CD4-positive, alpha-beta memory T cell (primary cell): ENCODE results near the gene EFCAB9. TPM values are rescaled to one million over a fixed set of nuclear protein-coding genes. Genes with fewer than 3 reads are reported as not detected.
"Not testable (repeated sequence)": the region's sequence is repeated elsewhere in the genome, so short reads cannot be mapped to it uniquely, and the experiment has no call there.

ENCODE experiments used
- CTCF ChIA-PET: fragments of 350-600 bp; sonication (Branson Sonifier 250); formaldehyde crosslinking; loops from one replicate; lab custom pipeline; 2021; ENCODE audit warnings: inconsistent platforms; ENCODE audit not compliant: partially characterized antibody; lab: Charles Lee
- POLR2A ChIA-PET: fragments of 350-600 bp; sonication (Branson Sonifier 250); formaldehyde crosslinking; loops from one replicate; lab custom pipeline; 2021; ENCODE audit not compliant: partially characterized antibody; lab: Charles Lee
- DNase-seq, 5 donors: peaks; one replicate each; pipeline versions ENCODE4 v3.0.0 to v3.0.0-alpha.2; 2020 to 2022; ENCODE audit warnings: mixed read lengths in 1 of 5
- H3K27ac ChIP-seq: one replicate; pipeline ENCODE4 v1.7.0; 2013; ENCODE audit warnings: low read depth, low read length
- H3K27me3 ChIP-seq: 2 replicates; pipeline ENCODE4 v1.7.0; 2013; ENCODE audit warnings: mild to moderate bottlenecking, low read length, moderate library complexity; ENCODE audit not compliant: insufficient read depth
- H3K36me3 ChIP-seq: 2 replicates; pipeline ENCODE4 v1.7.0; 2013; ENCODE audit warnings: mild to moderate bottlenecking, low read length, moderate library complexity; ENCODE audit not compliant: insufficient read depth
- H3K4me1 ChIP-seq: 2 replicates; pipeline ENCODE4 v1.7.0; 2013; ENCODE audit warnings: mild to moderate bottlenecking, low read length, moderate library complexity; ENCODE audit not compliant: insufficient read depth
- H3K4me3 ChIP-seq, 2 donors: one replicate each; pipeline ENCODE4 v1.7.0; 2013; ENCODE audit warnings: low read length in 2 of 2, mild to moderate bottlenecking in 1 of 2
- H3K9me3 ChIP-seq, 2 donors: one replicate each; pipeline ENCODE4 v1.7.0; 2013; ENCODE audit warnings: low read length in 2 of 2, control low read depth in 1 of 2; ENCODE audit not compliant: control insufficient read depth in 1 of 2
- H3K27ac Mint-ChIP-seq, 7 donors: one replicate each; pipeline ENCODE4 v1.8.0; 2020 to 2021; ENCODE audit warnings: mixed read lengths in 7 of 7, mild to moderate bottlenecking in 6 of 7, inconsistent platforms in 3 of 7, moderate library complexity in 3 of 7
- H3K27me3 Mint-ChIP-seq, 2 donors: one replicate each; pipeline ENCODE4 v1.8.0; 2020 to 2021; ENCODE audit warnings: mixed read lengths in 2 of 2
- H3K36me3 Mint-ChIP-seq, 2 donors: one replicate each; pipeline ENCODE4 v1.8.0; 2020 to 2021; ENCODE audit warnings: mixed read lengths in 2 of 2, inconsistent platforms in 1 of 2, mild to moderate bottlenecking in 1 of 2
- H3K4me1 Mint-ChIP-seq, 4 donors: one replicate each; pipeline ENCODE4 v1.8.0; 2020 to 2021; ENCODE audit warnings: mixed read lengths in 4 of 4, mild to moderate bottlenecking in 1 of 4
- H3K4me3 Mint-ChIP-seq, 8 donors: one replicate each; pipeline ENCODE4 v1.8.0; 2020 to 2021; ENCODE audit warnings: mixed read lengths in 8 of 8, mild to moderate bottlenecking in 7 of 8, moderate library complexity in 6 of 8, inconsistent platforms in 3 of 8
- H3K9me3 Mint-ChIP-seq, 8 donors: one replicate each; pipeline ENCODE4 v1.8.0; 2020 to 2021; ENCODE audit warnings: mixed read lengths in 8 of 8, mild to moderate bottlenecking in 5 of 8, inconsistent platforms in 3 of 8, moderate library complexity in 1 of 8
- intact Hi-C: fragments of 100-400 bp; cut with micrococcal nuclease; formaldehyde crosslinking; loops from one replicate; pipeline ENCODE4 v1.15.1; 2023
- polyA plus RNA-seq, 2 donors: library from polyadenylated mRNA; unstranded; fragments of 300-500 nt; fragmentation: Illumina TruSeq; gene quantifications; one replicate each; pipeline ENCODE4 v1.2.3, GENCODE V29; 2021
- total RNA-seq, 2 experiments: library from RNA; stranded (reverse); gene quantifications; one replicate each; pipeline ENCODE4 v1.2.3, GENCODE V29; 2021

Gene EFCAB9
- total and polyA plus RNA-seq, 4 experiments from 2014 or later, result not detected

GRCh38 chr5:172148381-172148780 lies 45.6 kb upstream of the EFCAB9 start:
- Histone ChIP-seq H3K27ac (peak overlapping the region; percentile 28), H3K36me3 (peaks cover 43% of the 10 kb centered on the region), H3K27me3 (no peaks in the 10 kb centered on the region), H3K9me3 (no peaks in the 10 kb centered on the region), H3K4me1 (peaks cover 99% of the 10 kb centered on the region), H3K4me3 (no peak overlapping the region)
- POLR2A ChIA-PET, result interaction anchor here (0.8 to 1.1 kb wide), 2 partner anchors 24 to 40 kb away, joined by 3 read pairs; partner anchors contain the start of gene STK10
- H3K36me3 Mint-ChIP-seq, result peaks cover 43 to 89% of the 10 kb centered on the region in 2 donors
- intact Hi-C loops, result no loop called here
- H3K27ac Mint-ChIP-seq, result peak overlapping the region in 6 of 7 donors; percentile 23 to 94 (median 64)
- no peaks in the 10 kb centered on the region for H3K27me3 Mint-ChIP-seq
- H3K9me3 Mint-ChIP-seq, result no peaks in the 10 kb centered on the region
- peak overlapping the region in 1 of 8 donors; percentile 22 for H3K4me3 Mint-ChIP-seq
- CTCF ChIA-PET, result interaction anchor here (1.1 kb wide), 1 partner anchor 41 kb away, joined by 3 read pairs; no protein-coding TSS in a partner anchor
- peaks cover 62 to 97% (median 80%) of the 10 kb centered on the region in 4 donors for H3K4me1 Mint-ChIP-seq
- no peak for DNase-seq

DNA sequence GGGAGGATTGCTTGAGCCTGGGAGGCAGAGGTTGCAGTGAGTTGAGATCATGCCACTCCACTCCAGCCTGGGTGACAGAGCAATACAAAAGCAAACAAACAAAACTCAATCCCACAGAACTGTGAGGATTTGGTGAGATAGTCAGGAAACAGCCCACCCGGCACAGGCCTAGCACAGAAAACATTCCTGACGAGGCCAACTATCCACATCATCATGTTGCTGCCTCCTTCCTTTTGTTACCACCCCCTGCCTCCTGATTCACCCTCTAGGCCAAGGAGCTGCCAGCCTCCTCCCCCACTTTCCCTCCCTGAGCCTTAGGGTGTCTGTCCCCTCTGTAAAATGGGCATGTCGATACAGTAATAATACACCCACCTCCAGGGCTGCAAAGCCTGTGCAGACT lies 44.9 kb upstream of the EFCAB9 start:
- no peak for DNase-seq

DNA sequence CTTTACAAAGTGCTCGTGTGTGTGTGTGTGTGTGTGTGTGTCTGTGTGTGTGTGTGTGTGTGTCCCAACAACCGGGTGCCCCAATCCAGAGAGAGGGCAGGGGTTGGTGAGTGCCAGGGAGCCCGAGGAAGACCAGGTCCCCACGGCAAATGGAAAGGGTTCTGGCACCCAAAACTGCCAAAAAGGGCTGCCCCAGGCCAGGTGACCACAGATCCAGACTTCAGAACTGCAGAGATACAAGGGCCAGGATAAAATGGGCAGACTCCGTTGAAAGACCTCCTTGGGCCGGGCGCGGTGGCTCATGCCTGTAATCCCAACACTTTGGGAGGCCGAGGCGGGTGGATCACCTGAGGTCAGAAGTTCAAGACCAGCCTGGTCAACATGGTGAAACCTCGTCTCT lies 44.5 kb upstream of the EFCAB9 start:
- ChIA-PET POLR2A (interaction anchor here (3.6 kb wide), 1 partner anchor 38 kb away, joined by 21 read pairs; the partner anchor contains the start of gene STK10), CTCF (interaction anchor here (0.7 to 0.9 kb wide), 2 partner anchors 24 to 39 kb away, joined by 3 read pairs; partner anchors contain the start of gene STK10)
- intact Hi-C loops, H3K4me3 Mint-ChIP-seq, H3K27me3 Mint-ChIP-seq, H3K4me3 ChIP-seq, DNase-seq, H3K9me3 ChIP-seq, H3K27me3 ChIP-seq, H3K9me3 Mint-ChIP-seq: not testable (repeated sequence)
- H3K36me3 Mint-ChIP-seq, result peaks cover 52 to 91% of the 10 kb centered on the region in 2 donors
- H3K27ac ChIP-seq, result peak overlapping the region; percentile 30
- peaks cover 59 to 97% (median 80%) of the 10 kb centered on the region in 4 donors for H3K4me1 Mint-ChIP-seq
- peak overlapping the region; percentile 3 to 96 (median 74) for H3K27ac Mint-ChIP-seq
- peaks cover 54% of the 10 kb centered on the region for H3K36me3 ChIP-seq
- peaks cover 99% of the 10 kb centered on the region for H3K4me1 ChIP-seq

More for the DNA sequence above, 44.9 kb upstream of the EFCAB9 start:
- no peak overlapping the region for H3K4me3 ChIP-seq
- peaks cover 50% of the 10 kb centered on the region for H3K36me3 ChIP-seq
- Mint-ChIP-seq H3K4me3 (peak overlapping the region in 2 of 8 donors; percentile 22 to 52), H3K4me1 (peaks cover 60 to 97% (median 80%) of the 10 kb centered on the region in 4 donors), H3K9me3 (no peaks in the 10 kb centered on the region), H3K27ac (peak overlapping the region; percentile 23 to 94 (median 74)), H3K36me3 (peaks cover 50 to 89% of the 10 kb centered on the region in 2 donors), H3K27me3 (no peaks in the 10 kb centered on the region)
- CTCF ChIA-PET, result interaction anchor here (0.7 to 0.9 kb wide), 2 partner anchors 25 to 39 kb away, joined by 3 read pairs; partner anchors contain the start of gene STK10
- no peaks in the 10 kb centered on the region for H3K27me3 ChIP-seq
- no peaks in the 10 kb centered on the region for H3K9me3 ChIP-seq
- POLR2A ChIA-PET, result interaction anchor here (0.8 kb wide), 1 partner anchor 39 kb away, joined by 3 read pairs; the partner anchor contains the start of gene STK10
- intact Hi-C loops, result no loop called here
- peak overlapping the region; percentile 30 for H3K27ac ChIP-seq
- H3K4me1 ChIP-seq, result peaks cover 99% of the 10 kb centered on the region

GRCh38 chr5:172150514-172151425 lies 43.2 kb upstream of the EFCAB9 start:
- H3K4me3 Mint-ChIP-seq, result peak overlapping the region; percentile 36 to 79 (median 73)
- Histone ChIP-seq H3K4me3 (peak overlapping the region in 1 of 2 donors; percentile 48), H3K27me3 (no peaks in the 10 kb centered on the region), H3K36me3 (peaks cover 60% of the 10 kb centered on the region), H3K4me1 (peaks cover 88% of the 10 kb centered on the region), H3K9me3 (no peaks in the 10 kb centered on the region), H3K27ac (peak overlapping the region; percentile 55)
- H3K27me3 Mint-ChIP-seq, result no peaks in the 10 kb centered on the region
- ChIA-PET POLR2A (interaction anchor here (1.4 to 7.5 kb wide), 3 partner anchors 21 to 37 kb away, joined by 4 to 68 read pairs (median 21); partner anchors contain the start of gene STK10), CTCF (interaction anchor here (0.7 to 1.5 kb wide), 7 partner anchors 19 to 1828 kb away, joined by 3 read pairs; partner anchors contain the start of gene STK10)
- intact Hi-C loops, result loop anchor here (1.0 to 5.0 kb wide), 3 partner anchors 25 to 38 kb away; no protein-coding TSS in a partner anchor
- peak overlapping the region; percentile 89 to 97 (median 94) for H3K27ac Mint-ChIP-seq
- peaks cover 58 to 88% of the 10 kb centered on the region in 2 donors for H3K36me3 Mint-ChIP-seq
- peak in 4 of 5 donors; percentile 14 to 37 (median 26) for DNase-seq
- peaks cover 54 to 91% (median 74%) of the 10 kb centered on the region in 4 donors for H3K4me1 Mint-ChIP-seq
- H3K9me3 Mint-ChIP-seq, result no peaks in the 10 kb centered on the region

DNA sequence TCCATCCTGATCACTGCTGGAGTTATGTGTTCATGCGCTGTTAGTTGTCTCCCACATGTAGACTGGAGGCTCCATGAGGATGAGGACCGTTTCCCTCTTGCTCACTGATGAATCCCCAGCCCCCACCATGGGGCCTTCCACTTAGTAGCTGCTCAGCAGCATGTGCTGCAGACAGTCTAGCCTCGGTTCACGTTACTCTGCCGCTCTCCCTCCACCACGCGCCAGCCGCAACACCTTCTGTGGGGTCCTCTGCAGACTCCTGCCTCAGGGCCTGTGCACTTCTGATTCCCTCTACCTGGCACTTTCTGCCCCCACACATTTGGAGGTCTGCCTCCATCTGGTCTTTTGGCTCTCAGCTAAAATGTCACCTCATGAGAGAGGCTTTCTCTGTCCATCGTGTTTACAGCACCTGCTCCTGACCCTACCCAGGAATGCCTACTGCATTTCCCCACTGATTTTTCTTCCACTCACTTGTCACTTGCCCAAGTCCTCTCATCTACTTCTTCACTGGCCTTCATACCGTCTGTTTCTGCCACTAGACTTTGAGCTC lies 42.2 kb upstream of the EFCAB9 start:
- Histone ChIP-seq H3K36me3 (peaks cover 60% of the 10 kb centered on the region), H3K4me1 (peaks cover 88% of the 10 kb centered on the region), H3K27me3 (no peaks in the 10 kb centered on the region), H3K27ac (peak overlapping the region; percentile 16), H3K4me3 (no peak overlapping the region), H3K9me3 (no peaks in the 10 kb centered on the region)
- intact Hi-C loops, result loop anchor here (1.0 to 5.0 kb wide), 3 partner anchors 24 to 39 kb away; no protein-coding TSS in a partner anchor
- no peaks in the 10 kb centered on the region for H3K9me3 Mint-ChIP-seq
- CTCF ChIA-PET, result interaction anchor here (0.7 to 2.5 kb wide), 5 partner anchors 22 to 36 kb away, joined by 3 to 17 read pairs (median 4); partner anchors contain the start of gene STK10
- POLR2A ChIA-PET, result interaction anchor here (0.9 to 7.5 kb wide), 8 partner anchors 18 to 41 kb away, joined by 3 to 68 read pairs (median 4); partner anchors contain the start of gene STK10
- peak overlapping the region; percentile 89 to 97 (median 94) for H3K27ac Mint-ChIP-seq
- H3K27me3 Mint-ChIP-seq, result no peaks in the 10 kb centered on the region
- peaks cover 60 to 89% of the 10 kb centered on the region in 2 donors for H3K36me3 Mint-ChIP-seq
- H3K4me3 Mint-ChIP-seq, result peak overlapping the region; percentile 61 to 79 (median 70)
- DNase-seq, result no peak
- peaks cover 54 to 91% (median 70%) of the 10 kb centered on the region in 4 donors for H3K4me1 Mint-ChIP-seq

DNA sequence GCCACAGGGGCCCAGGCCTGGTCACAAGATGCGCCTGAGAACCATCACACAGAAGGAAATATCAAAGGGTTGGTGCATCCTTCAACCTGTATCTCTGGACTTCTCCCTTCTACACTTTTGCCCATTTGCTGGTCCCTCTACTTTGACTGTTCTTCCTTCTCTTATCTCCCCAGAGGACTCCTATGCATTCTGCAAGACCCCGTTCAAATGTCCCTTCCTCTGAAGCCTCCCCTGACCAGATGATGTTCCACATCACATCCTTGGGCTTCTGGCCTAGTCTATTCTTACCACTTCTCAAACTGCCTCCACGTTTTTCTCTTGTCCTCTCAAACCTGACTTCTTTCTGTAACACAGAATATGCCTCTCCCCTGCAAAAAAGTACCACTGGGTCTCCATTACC lies 40.3 kb upstream of the EFCAB9 start:
- Mint-ChIP-seq H3K4me3 (peak overlapping the region in 3 of 8 donors; percentile 31 to 60 (median 49)), H3K36me3 (peaks cover 65 to 84% of the 10 kb centered on the region in 2 donors)
- peaks cover 79% of the 10 kb centered on the region for H3K4me1 ChIP-seq

More for the DNA sequence above, 40.3 kb upstream of the EFCAB9 start:
- ChIA-PET POLR2A (interaction anchor here (1.8 to 7.5 kb wide), 3 partner anchors 21 to 35 kb away, joined by 4 to 68 read pairs (median 8); partner anchors contain the start of gene STK10), CTCF (interaction anchor here (2.5 kb wide), 2 partner anchors 21 to 35 kb away, joined by 9 to 17 read pairs; partner anchors contain the start of gene STK10)
- Histone ChIP-seq H3K36me3 (peaks cover 55% of the 10 kb centered on the region), H3K27me3 (no peaks in the 10 kb centered on the region), H3K27ac (peak overlapping the region; percentile 47), H3K4me3 (no peak overlapping the region), H3K9me3 (no peaks in the 10 kb centered on the region)
- no peaks in the 10 kb centered on the region for H3K9me3 Mint-ChIP-seq
- intact Hi-C loops, result loop anchor here (5.0 kb wide), 1 partner anchor 41 kb away; no protein-coding TSS in a partner anchor
- H3K27ac Mint-ChIP-seq, result peak overlapping the region; percentile 49 to 95 (median 91)
- H3K27me3 Mint-ChIP-seq, result no peaks in the 10 kb centered on the region
- peaks cover 51 to 87% (median 68%) of the 10 kb centered on the region in 4 donors for H3K4me1 Mint-ChIP-seq
- DNase-seq, result no peak
